DMS 273 treated with DMSO at 0.1 percent for 48 hours (cell line): Measurements from ENCODE around the gene LSM7.

Experiments
- DNase-seq: peaks from one replicate; lab custom pipeline; 2025; lab: John Stamatoyannopoulos, UW

The LSM7 gene

DNA sequence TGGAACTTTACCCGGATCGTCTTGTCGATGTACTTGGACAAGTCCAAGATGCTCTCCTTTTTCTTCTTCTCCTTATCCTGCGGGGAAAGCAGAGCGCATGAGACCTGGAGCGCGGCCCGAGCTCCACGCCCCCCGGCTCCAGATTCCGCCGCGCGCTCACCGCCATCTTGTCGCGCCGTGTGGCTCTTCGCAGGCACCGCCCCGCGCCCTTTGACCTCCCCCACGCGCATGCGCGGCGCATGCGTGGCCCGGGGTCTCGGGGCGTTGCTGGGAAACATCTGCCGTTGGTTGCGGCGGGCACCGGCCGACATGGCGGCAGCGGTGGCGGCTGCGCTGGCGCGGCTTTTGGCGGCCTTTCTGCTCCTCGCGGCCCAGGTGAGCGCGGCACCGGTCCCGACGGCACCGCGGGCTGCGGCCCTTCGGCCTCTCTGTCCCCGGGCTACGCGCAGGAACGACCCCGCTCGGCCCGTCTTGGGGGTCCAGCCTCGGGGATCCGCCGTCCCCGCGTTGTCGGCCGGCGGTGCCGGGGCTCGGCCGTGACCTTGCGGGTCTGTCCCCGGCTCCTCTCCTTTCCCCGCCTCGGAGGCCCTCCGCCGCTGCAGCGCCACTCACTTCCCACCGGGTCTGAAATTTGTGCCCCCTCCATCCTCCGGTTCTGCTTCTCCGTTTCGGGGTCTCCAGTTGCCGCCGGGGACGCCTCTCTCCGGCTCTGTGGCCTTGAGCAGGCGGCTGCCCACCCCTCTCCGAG lies at the start of gene LSM7, which contains the start of gene SPPL2B:
LSM7 (minus strand) TSS at position 186 of the 748 bp plus-strand sequence; CDS start at position 166, 20 bp downstream.
SPPL2B (plus strand) TSS at position 284 of the 748 bp plus-strand sequence; CDS start at position 310, 26 bp downstream.
- peak; percentile 46 for DNase-seq

DNA sequence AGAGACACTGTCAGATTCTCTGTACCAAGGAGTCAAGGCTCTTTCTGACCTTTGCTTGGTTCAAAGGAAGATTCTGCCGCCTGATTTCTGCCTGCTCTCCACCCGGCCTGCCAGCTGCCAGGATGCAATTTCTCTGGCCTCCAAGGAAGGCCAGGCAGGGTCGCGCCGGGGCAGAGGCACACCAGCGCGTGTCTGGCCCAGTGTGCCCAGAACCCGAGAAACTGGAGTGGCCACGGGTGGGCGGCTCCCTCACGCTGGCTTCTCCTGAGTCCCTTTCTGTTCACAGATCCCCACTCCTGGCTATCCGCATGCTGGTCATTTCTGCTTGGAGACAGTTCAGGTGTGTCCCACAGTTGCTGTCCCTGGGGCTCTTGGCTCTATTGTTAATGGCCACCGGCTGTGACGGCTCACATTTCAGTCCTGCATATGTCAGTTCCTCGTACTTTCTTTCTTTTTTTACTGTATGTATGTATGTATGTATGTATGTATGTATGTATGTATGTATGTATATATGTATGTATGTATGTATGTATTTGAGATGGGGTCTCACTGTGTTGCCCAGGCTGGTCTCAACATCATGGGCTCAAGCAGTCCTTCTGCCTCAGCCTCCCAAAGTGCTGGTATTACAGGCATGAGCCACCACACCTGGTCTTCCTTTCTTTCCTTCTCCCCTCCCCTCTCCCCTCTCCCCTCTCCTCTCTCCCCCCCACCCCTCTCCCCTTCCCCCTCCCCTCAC lies 48.6 kb upstream of the LSM7 start:
- DNase-seq: no peak

DNA sequence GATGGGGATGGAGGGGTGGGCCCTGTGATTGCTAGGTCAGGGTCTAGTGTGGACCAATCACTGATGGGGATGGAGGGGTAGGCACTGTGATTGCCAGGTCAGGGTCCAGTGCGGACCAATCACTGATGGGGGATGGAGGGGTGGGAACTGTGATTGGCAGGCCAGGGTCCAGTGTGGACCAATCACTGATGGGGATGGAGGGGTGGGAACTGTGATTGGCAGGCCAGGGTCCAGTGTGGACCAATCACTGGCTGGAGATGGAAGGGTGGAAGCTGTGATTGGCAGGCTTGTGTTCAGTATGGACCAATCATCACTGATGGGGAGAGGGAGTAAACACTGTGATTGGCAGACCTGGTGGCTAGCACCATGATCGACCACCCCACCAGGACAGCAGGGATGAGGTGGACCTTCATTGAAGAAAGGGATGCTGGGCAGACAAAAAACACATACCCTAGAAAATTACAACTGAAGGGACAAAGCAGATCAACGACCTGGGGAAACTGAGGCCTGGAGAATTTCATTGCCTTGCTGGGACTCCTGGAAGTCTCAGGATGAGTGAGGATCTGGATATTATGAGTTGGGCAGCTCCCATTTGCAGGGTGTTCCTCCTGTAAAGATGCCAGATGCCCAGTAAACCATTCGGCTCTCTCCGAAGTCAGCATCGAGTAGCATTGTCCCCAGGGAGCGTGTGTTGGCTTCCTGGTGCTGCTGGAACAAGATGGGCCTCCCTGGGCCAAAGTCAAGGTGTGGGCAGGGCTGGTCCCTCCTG lies 47.2 kb upstream of the LSM7 start:
- DNase-seq: no peak

DNA sequence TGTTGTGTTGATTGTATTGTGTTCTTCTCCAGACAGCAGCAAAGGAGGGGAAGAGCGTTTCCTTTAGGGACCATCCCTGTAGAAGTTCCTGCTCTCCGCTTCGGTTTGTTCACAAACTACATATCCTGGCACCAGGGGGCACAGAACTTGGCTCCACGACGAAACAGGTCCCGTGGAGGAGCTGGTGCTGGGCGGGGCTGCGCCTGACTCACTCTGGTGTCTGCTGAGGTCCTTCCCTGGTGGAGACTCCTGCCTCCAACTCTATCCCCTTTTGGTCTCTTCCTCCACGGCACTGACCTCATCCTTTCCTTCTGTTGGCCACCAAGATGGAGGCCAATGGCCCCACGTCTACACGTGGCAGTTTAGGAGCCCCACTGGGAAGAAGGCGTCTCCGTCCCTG lies 46.4 kb upstream of the LSM7 start:
- DNase-seq: no peak

DNA sequence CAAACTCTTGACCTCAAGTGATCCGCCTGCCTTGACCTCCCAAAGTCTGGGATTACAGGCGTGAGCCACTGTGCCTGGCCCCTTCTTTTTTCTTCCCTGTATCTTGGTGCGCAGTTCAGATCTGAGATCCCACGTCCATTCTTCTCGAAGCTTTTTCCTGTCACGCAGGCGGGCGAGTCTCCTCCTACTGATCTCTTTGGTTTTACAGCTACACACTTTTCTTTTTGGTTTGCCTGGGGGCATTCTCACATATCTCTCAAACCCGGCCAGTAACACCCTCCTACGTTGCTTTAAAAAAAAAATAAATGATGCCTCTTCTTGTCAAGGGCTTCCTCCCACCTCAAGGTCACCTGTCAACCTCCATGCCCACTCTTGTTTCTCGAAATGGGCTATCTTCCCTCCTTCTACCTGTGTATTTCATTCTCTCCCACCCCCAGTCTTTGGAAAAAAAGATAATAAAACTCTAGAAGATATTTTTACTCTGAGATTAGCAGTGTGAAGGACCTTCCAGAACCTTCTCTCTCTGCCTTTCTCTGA lies 43.8 kb upstream of the LSM7 start:
- DNase-seq: no peak

DNA sequence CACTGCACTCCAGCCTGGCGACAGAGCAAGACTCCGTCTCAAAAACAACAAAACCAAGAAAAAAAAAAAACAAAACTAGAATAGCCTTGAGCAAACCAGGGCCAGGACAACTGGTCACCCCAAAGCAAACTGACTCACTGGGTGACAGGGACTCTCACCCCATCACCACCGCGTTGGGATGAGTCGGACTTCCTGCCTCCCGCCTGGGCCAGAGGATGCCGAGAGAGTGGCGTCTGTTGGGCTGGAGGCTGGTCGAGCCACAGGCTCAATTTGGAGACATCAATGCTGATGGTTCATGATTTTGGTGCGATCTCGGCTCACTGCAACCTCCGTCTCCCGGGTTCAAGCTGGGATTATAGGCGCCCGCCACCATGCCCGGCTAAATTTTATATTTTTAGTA lies 43.3 kb upstream of the LSM7 start:
- DNase-seq: no peak

DNA sequence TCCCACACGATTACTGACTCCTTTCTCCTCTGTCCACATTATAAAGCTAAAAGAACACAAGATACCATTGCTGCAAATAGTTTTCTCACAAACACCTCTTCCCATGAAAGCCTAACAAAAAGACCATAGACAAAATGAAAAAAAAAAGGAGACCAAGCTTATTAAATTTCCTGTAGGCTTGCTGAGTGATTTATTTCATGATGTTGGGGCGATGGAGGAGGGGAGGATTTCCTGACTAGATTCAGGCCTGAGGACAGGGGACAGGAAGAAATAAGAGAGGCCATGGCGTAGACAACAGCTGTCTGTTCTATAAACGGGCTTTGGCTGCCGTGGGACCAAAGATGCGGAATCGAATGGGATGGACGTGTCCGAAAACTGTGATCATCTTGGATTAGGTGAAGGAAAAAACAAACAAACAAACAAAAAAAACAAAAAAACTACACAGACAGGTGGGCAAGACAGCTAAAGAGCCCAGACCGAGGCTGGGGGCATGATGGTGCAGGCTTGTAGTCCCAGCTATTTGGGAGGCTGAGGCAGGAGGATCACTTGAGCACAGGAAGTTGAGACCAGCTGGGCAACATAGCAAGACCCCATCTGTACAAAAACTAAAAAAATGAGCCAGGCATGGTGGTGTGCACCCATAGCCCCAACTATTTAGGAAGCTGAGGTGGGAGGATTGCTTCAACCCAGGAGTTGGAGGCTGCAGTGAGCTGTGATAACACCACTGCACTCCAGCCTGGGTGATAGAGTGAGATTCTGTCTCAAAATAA lies 37.0 kb upstream of the LSM7 start:
- no peak for DNase-seq

DNA sequence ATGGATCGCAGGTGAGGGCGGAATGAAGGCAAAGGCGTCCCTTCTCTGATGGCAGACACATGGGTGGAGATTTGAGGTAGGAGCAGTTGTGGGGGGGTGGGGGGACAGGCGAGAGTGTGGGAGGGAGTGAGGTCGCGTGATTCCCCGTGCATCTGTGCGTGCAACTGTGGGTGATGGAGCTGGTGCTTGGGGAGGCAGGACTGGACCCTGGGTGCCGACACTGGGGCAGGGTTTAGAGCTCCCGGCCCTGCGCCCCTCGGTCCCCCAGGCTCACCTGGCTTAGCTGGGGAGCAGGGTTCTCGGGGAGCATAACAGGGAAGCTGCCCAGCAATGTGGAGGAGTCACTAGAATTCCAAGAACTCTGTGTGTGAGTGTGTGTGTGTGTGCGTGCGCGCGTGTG lies 35.0 kb upstream of the LSM7 start:
- no peak for DNase-seq

DNA sequence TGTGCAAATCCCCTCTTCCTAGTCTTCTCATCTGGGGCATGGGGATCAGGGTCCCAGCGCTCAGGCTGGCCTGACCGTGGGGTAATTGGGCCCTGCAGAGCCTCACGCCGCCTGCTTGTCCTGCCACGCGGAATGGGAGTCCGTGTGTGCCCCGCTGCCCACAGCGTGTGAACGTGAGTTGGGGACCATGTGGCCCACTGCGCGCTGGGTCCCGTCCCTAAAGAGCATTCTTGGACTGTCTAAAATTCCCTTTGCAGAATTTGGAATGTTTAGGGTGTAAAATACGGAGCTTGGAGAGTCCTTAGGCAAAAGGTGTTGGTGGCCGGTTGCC lies 34.5 kb upstream of the LSM7 start:
- no peak for DNase-seq

DNA sequence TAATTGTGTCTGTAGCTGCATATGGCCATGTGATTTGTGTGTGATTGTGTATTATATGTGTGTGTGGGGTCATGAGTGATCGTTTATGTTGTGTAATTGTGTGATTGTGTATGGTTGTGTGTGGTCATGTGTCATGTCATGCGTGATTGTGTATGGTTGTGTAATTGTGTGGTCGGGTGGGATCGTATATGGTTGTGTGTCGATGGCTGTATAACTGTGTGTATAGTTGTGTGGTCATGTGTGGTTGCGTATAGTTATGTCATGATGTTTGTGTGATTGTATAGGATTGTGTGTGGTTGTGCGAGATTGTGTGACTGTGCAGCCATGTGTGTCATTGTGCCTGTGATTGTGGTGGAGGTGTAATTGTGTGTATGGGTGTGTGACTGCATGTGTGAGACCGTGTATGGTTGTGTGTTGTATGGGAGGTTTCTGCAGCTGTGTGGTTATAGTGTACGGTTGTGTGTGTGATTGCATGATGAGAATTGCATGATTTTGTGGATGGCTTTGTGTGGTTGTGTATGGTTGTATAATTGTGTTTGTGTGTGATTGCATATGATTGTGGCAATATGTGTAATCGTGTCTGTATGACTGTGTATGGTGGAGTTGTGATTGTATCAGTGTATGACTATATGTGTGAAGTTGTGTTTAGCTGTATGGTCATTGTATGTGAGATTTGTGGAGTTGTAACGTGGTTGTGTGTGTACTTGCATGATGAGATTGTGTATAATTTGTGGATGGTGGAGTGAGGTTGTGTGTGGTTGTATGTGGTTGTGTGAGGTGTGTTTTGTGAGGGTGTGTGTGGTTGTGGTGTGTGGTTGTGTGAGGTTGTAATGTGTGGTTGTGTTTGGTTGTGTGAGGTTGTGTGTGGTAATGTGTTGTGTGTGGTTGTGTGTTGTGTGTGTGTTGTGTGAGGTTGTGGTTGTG lies 33.9 kb upstream of the LSM7 start:
- DNase-seq: no peak

DNA sequence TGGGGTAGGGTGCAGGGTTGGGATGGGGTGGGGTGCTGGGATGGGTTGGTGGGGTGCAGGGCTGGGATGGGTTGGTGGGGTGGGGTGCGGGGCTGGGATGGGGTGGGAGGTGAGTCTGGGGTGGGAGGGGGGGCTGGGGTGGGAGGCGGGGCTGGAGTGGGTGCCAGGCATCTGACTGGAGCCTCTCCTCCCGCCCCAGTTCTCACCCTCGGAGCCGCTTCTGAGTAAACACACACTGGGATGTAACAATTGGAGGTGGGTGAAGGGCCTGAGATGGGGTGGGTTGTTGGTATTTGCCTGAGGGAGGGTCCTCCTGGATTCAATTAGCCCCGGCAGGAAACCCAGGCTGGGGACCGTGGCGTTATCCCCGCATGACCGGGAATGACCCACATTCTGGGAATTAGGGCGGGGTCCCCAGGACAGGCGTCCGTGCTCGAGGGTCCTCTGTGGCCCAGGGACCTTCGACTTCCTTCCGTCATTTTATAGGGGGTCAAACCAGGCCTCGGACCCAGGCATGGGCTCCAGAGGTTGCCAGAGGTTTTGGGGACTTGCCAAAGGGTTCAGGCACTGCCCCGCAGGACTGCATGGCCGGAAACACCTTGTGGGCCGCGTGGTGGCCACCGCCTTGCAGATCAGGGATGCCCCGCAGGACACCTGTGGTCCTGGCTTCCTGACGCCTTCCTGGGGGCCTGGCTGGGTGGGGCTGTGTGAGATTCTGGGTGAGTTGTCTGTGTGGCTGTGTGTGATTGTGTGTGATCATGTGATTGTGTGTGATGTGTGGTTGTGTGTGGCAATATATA lies 33.1 kb upstream of the LSM7 start:
- no peak for DNase-seq

DNA sequence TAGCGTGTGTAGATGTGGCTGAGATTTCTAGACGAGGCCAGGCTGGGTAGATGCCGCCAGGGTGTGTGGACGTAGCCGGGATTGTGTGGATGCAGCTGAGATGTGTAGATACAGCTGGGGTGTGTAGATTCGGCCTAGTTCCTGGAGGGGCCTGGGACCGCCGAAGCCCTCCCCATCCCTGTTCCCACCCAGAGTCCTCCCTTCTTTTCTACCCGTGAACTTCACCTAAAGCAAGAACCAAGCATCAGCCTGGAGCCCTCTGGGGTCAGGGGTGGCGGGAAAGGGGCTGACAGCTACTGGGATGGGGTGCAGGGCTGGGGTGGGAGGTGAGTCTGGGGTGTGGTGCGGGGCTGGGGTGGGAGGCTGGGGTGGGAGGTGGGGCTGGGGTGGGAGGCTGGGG lies 32.4 kb upstream of the LSM7 start:
- no peak for DNase-seq

DNA sequence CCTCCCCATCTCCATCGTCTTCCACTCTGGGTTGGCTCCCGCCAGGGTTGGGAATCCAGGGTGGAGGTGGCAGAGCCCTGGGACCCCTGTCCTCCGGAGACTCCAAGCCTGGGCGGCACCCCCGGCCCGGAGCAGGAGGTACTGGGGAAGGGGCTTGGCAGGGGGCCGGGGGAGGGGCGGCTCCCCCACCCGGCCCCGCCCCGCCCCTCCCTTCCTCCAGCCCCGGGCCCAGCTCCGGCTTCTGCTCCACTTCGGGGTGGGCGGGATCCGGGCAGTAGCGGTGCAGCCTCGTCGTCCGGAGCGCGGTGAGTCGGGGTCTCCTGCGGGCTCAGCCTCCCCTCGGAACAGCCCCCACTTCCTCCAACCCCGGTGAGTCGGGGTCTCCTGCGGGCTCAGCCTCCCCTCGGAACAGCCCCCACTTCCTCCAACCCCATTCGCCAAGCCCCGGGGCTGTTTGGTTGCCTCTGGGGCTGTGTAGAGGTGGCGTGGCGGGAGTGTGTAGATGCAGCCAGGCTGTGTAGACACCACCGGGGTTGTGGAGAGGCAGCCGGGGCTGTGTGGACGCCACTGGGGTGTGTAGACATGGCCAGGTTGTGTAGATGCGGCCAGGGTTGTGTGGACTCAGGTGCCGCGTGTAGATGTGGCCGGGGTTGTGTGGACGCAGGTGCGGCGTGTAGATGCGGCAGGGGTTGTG lies 31.8 kb upstream of the LSM7 start, which contains the start of gene TMPRSS9:
TMPRSS9 (plus strand) TSS at position 274 of the 694 bp plus-strand sequence. CDS start 29,521 bp downstream, outside the sequence.
- no peak for DNase-seq

DNA sequence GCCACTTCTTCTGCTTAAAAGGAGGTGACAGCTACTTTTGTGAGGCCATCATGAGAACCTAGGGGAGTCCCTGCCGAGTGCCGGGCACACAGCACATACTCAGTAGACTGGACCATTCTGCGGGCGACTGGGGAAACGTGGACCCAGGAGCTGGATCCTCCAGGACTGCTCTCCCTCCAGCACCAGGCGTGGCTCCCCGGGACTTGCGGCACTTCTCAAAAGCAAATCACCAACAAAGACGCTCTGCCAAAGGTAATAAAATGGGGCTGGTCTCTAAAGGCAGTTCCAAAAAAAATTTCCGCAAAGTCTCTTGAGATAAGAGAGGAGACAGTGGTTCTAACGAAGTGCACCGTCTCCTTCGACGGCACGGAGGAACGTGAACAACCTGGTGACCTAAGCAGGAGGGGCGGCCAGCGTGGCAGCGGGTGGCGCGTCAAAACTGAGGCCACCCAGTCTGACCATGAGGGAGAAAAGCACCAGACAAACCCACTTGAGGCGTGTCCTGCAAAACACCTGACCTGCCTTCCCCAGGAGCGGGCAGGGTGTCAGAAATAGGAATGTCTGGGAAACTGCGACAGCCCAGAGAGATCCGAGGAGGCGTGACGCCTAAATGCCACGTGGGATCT lies 30.3 kb upstream of the LSM7 start:
- no peak for DNase-seq

DNA sequence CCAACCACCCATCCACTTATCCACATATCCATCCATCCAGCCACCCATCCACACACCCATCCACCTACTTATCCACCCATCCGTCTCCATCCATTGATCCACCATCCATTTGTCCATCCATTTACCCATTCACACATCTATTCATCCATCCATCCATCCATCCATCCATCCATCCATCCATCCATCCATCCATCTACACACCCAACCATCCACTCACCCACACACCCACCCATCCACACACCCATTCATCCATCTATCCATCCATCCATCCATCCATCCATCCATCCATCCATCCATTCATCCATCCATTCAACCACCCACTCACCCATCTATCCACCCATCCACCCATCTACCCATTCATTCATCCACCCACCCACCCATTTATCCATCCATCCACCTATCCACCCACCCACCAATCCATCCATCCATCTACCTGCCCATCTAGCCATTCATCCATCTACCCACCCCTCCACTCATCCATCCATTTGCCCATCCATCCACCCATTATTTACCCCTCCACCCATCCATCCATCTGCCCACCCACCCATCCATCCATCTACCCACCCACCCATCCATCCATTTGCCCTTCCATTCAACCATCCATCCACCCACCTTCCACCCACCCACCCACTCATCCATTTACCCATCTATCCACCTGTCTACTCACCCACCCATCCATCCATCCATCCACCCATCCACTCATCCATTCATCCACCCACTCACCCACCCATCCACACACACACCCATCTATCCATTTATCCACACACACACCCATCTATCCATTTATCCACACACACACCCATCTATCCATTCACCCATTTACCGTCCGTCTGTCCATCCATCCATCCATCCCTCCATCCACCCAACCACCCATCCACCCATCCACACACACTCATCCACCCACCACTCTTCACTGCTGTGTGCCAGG lies 29.2 kb upstream of the LSM7 start:
- DNase-seq: no peak

DNA sequence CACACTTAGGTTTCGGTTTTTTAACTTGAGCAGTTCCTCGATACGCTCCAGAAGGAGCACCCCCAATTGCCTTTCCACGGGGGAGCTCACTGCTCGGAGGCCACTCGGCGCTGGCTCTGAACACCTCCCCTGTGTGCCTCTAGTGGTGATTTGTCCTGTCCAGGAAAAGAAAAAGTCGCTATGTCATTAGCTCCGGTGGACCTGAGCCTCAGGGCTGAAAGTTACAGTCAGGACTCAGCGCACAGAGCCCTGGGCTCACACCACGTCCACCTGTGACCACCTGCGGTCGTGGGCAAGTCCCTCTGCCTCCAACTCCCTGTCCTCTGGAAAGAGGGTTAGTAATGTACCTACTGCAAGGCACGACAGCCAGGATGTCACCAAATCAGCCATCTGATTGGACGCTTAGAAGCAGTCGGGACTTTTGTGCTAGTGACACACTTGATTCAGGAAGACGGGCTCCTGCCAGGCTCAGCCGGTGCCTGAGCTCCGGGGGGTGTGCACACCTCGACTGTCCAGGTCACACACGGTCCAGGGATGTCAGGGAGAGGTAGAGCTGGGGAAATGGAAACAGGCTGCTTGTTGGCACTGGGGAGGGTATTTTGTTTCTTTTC lies 27.8 kb upstream of the LSM7 start:
- no peak for DNase-seq
